H1 (cell line): ENCODE data around the gene DENND2D. TPM values are rescaled to one million over a fixed set of nuclear protein-coding genes. Genes with fewer than 3 reads are reported as not detected.

Source experiments
- CTCF ChIA-PET: fragments of 300-600 bp; sonication (Branson Sonifier 250); formaldehyde crosslinking; loops from one replicate; lab custom pipeline; 2021; ENCODE audit not compliant: partially characterized antibody; lab: Charles Lee
- POLR2A ChIA-PET: fragments of 300-600 bp; sonication (Branson Sonifier 250); formaldehyde crosslinking; loops from one replicate; lab custom pipeline; 2021; ENCODE audit warnings: inconsistent platforms; ENCODE audit not compliant: partially characterized antibody; lab: Charles Lee
- DNase-seq, 2 experiments: peaks; one replicate each; pipeline versions ENCODE4 v3.0.0 to v3.0.0-alpha.2; 2010 to 2022; ENCODE audit warnings: low spot score in 2 of 2, low read depth in 1 of 2, mixed read lengths in 1 of 2
- FAIRE-seq: peaks from 2 replicates; lab custom pipeline; 2011; peaks lifted over from hg19 to GRCh38; lab: Jason Lieb, UNC
- H2AFZ ChIP-seq: 2 replicates; pipeline ENCODE4 v1.8.1; 2012; ENCODE audit warnings: low read length, inconsistent platforms
- H2AK5ac ChIP-seq: 2 replicates; pipeline ENCODE4 v1.6.1; 2013; ENCODE audit warnings: low read depth, low read length
- H2BK120ac ChIP-seq: replicated peaks from 2 replicates; pipeline ENCODE3; 2013; ENCODE audit warnings: low read depth, low read length, inconsistent platforms
- H2BK12ac ChIP-seq: 2 replicates; pipeline ENCODE4 v1.6.1; 2013; ENCODE audit warnings: low read depth, low read length
- H2BK15ac ChIP-seq: 2 replicates; pipeline ENCODE4 v1.6.1; 2013; ENCODE audit warnings: low read length
- H2BK20ac ChIP-seq: 2 replicates; pipeline ENCODE4 v1.6.1; 2013; ENCODE audit warnings: low read length
- H2BK5ac ChIP-seq: 2 replicates; pipeline ENCODE4 v1.6.1; 2013; ENCODE audit warnings: low read depth, low read length
- H3K14ac ChIP-seq: 2 replicates; pipeline ENCODE4 v1.6.1; 2013; ENCODE audit warnings: inconsistent platforms; ENCODE audit not compliant: insufficient read length
- H3K18ac ChIP-seq: 2 replicates; pipeline ENCODE4 v1.6.1; 2013; ENCODE audit warnings: low read length; ENCODE audit errors: extremely low read depth
- H3K23ac ChIP-seq: 2 replicates; pipeline ENCODE4 v1.6.1; 2013; ENCODE audit warnings: inconsistent platforms; ENCODE audit not compliant: insufficient read length
- H3K23me2 ChIP-seq: 2 replicates; pipeline ENCODE4 v1.6.1; 2013; ENCODE audit warnings: low read depth, low read length
- H3K27ac ChIP-seq: 2 replicates; pipeline ENCODE4 v1.6.1; 2011; ENCODE audit warnings: low read depth, low read length, inconsistent platforms
- H3K27me3 ChIP-seq, 4 experiments: replicated peaks in 1 of 4; 1 replicate in 1 of 4; 2 replicates in 3 of 4; pipeline versions ENCODE4 v1.6.1 to v1.8.1; 2011 to 2013; ENCODE audit warnings: low read length in 3 of 4, mild to moderate bottlenecking in 3 of 4, inconsistent platforms in 2 of 4, mixed read lengths in 2 of 4, moderate library complexity in 1 of 4; ENCODE audit not compliant: control insufficient read depth in 3 of 4, insufficient read depth in 3 of 4; ENCODE audit errors: extremely low read depth in 1 of 4
- H3K36me3 ChIP-seq, 4 experiments: 2 replicates each; pipeline versions ENCODE4 v1.6.1 to v1.8.1; 2011 to 2013; ENCODE audit warnings: mild to moderate bottlenecking in 4 of 4, low read length in 3 of 4, moderate library complexity in 2 of 4, control low read depth in 1 of 4, inconsistent platforms in 1 of 4; ENCODE audit not compliant: insufficient read depth in 4 of 4, control insufficient read depth in 2 of 4
- H3K4ac ChIP-seq: replicated peaks from 2 replicates; pipeline ENCODE3; 2013; ENCODE audit warnings: low read length, low read depth, mixed read lengths, inconsistent platforms; ENCODE audit not compliant: insufficient read length
- H3K4me1 ChIP-seq, 4 experiments: replicated peaks in 1 of 4; 1 replicate in 1 of 4; 2 replicates in 3 of 4; pipeline versions ENCODE4 v1.6.1 to v1.8.1; 2011 to 2013; ENCODE audit warnings: low read length in 3 of 4, inconsistent platforms in 2 of 4, mixed read lengths in 1 of 4; ENCODE audit not compliant: insufficient read depth in 4 of 4, control insufficient read depth in 3 of 4
- H3K4me2 ChIP-seq, 2 experiments: 2 replicates each; pipeline versions ENCODE4 v1.6.1 to v1.8.1; 2011 to 2013; ENCODE audit warnings: low read depth in 2 of 2, low read length in 2 of 2, control low read depth in 1 of 2, inconsistent platforms in 1 of 2, mild to moderate bottlenecking in 1 of 2; ENCODE audit not compliant: insufficient read depth in 1 of 2
- H3K4me3 ChIP-seq, 4 experiments: fragments of 200-600, 300-600 bp in 1 of 4; sonication (generic), shearing (Covaris generic), sonication (Bioruptor Twin) in 1 of 4; 2 replicates each; pipeline versions ENCODE4 v1.5.1 to v1.8.1; 2011 to 2016; ENCODE audit warnings: low read length in 4 of 4, low read depth in 3 of 4, control low read depth in 2 of 4, inconsistent platforms in 2 of 4, mild to moderate bottlenecking in 2 of 4, mixed read lengths in 1 of 4, moderate library complexity in 1 of 4; ENCODE audit not compliant: insufficient read depth in 2 of 4; ENCODE audit errors: extremely low read depth in 1 of 4
- H3K56ac ChIP-seq: replicated peaks from 2 replicates; pipeline ENCODE3; 2013; ENCODE audit warnings: low read depth, mild to moderate bottlenecking, mixed read lengths, low read length, inconsistent platforms; ENCODE audit not compliant: insufficient read length
- H3K79me1 ChIP-seq: 2 replicates; pipeline ENCODE4 v1.6.1; 2013; ENCODE audit warnings: low read depth, low read length, control low read depth
- H3K79me2 ChIP-seq, 2 experiments: 2 replicates each; pipeline versions ENCODE4 v1.6.1 to v1.8.1; 2012 to 2013; ENCODE audit warnings: low read length in 2 of 2, mild to moderate bottlenecking in 2 of 2, inconsistent platforms in 1 of 2; ENCODE audit not compliant: insufficient read depth in 2 of 2, control insufficient read depth in 1 of 2
- H3K9ac ChIP-seq, 4 experiments: replicated peaks in 1 of 4; 1 replicate in 1 of 4; 2 replicates in 3 of 4; pipeline versions ENCODE4 v1.6.1 to v1.8.1; 2011 to 2013; ENCODE audit warnings: low read depth in 3 of 4, low read length in 3 of 4, control low read depth in 2 of 4, mild to moderate bottlenecking in 2 of 4, moderate library complexity in 2 of 4, inconsistent platforms in 1 of 4; ENCODE audit errors: extremely low read depth in 1 of 4
- H3K9me3 ChIP-seq, 2 experiments: 2 replicates each; pipeline versions ENCODE4 v1.6.1 to v1.8.1; 2012 to 2013; ENCODE audit warnings: mild to moderate bottlenecking in 2 of 2, moderate library complexity in 2 of 2, control low read depth in 1 of 2, inconsistent platforms in 1 of 2, low read depth in 1 of 2, low read length in 1 of 2, mixed read lengths in 1 of 2; ENCODE audit not compliant: insufficient read depth in 2 of 2
- H4K20me1 ChIP-seq, 2 experiments: replicated peaks in 1 of 2; 2 replicates each; pipeline versions ENCODE3 to v1.8.1; 2011 to 2013; ENCODE audit warnings: inconsistent platforms in 2 of 2, low read length in 2 of 2, mild to moderate bottlenecking in 1 of 2; ENCODE audit not compliant: insufficient read depth in 2 of 2, control insufficient read depth in 1 of 2
- H4K5ac ChIP-seq: 2 replicates; pipeline ENCODE4 v1.6.1; 2013; ENCODE audit warnings: low read length, low read depth, mixed read lengths, inconsistent platforms; ENCODE audit not compliant: insufficient read length
- H4K8ac ChIP-seq: 2 replicates; pipeline ENCODE4 v1.8.0; 2013; ENCODE audit warnings: mild to moderate bottlenecking, moderate library complexity, low read length, inconsistent platforms; ENCODE audit not compliant: insufficient read depth; ENCODE audit errors: extremely low read depth
- H4K91ac ChIP-seq: replicated peaks from 2 replicates; pipeline ENCODE3; 2013; ENCODE audit warnings: low read length, mixed read lengths, inconsistent platforms; ENCODE audit not compliant: insufficient read length
- RXRA ChIP-seq: IDR thresholded peaks from 2 replicates; pipeline ENCODE4 v1.6.1; 2011; ENCODE audit warnings: low read depth, mild to moderate bottlenecking, low read length, moderate library complexity; ENCODE audit not compliant: insufficient read depth
- WGBS, 2 experiments: shearing (Covaris generic) in 1 of 2; methylation state at CpG; one replicate each; pipeline versions ENCODE4 v1.1.6 to v1.1.7; 2013 to 2015; ENCODE audit warnings: low lambda C conversion rate in 2 of 2, mixed read lengths in 2 of 2, inconsistent platforms in 1 of 2, low coverage in 1 of 2, missing lambda C conversion rate in 1 of 2; ENCODE audit not compliant: insufficient replicate concordance in 2 of 2, insufficient coverage in 1 of 2, insufficient read length in 1 of 2; ENCODE audit errors: extremely low coverage in 1 of 2, missing lambda C conversion rate in 1 of 2; 5-methylcytosine and 5-hydroxymethylcytosine counted together
- polyA plus RNA-seq, 7 experiments: library from polyadenylated mRNA; depleted of rRNA in 3 of 7; stranded (reverse) in 5 of 7; unstranded in 2 of 7; fragments of >200 nt in 5 of 7; fragments of 200-250 nt in 2 of 7; gene quantifications; 1 replicate in 5 of 7; 2 replicates in 1 of 7; 4 replicates in 1 of 7; pipeline versions ENCODE4 v1.2.1 to v1.2.3, GENCODE V29; 2011 to 2013; ENCODE audit warnings: missing spikeins in 2 of 7, mixed read lengths in 2 of 7
- total RNA-seq: library from RNA; stranded (reverse); fragmentation: NEBNext Ultra II Directional; extraction: Animal tissue kit (Norgen Biotek cat#: 25700); gene quantifications from 2 replicates; pipeline ENCODE4 v1.2.1, GENCODE V29; 2021

DENND2D gene
- total and polyA plus RNA-seq, 2 of the 8 experiments (the other 6 are each of a cell fraction or from before 2014, with no cell fraction given): 0.58 to 1.6 TPM

- no peak overlapping the region for H2BK5ac ChIP-seq
- 55% methylated on average over 1 of the region's 1 CpG; no CpG with 5 or more reads in 1 of the 2 experiments for WGBS, 2 experiments
Observed at GRCh38 chr1:111236379-111236778, 35.9 kb upstream of the DENND2D start.

More at GRCh38 chr1:111236379-111236778, 35.9 kb upstream of the DENND2D start:
- Histone ChIP-seq H3K36me3 (no peaks in the 10 kb centered on the region), H2BK15ac (no peak overlapping the region), H3K9me3 (no peaks in the 10 kb centered on the region), H2BK12ac (no peak overlapping the region), H4K91ac (no peak overlapping the region), H4K20me1 (no peaks in the 10 kb centered on the region), H3K9ac (no peak overlapping the region), H2BK120ac (no peak overlapping the region), H3K23me2 (no peaks in the 10 kb centered on the region), H2AFZ (no peak overlapping the region), H3K56ac (no peak overlapping the region), H3K4ac (no peak overlapping the region), H3K4me2 (no peak overlapping the region), H3K4me1 (peaks cover 0 to 4% (median 0%) of the 10 kb centered on the region in 4 experiments; a peak in 2 of 7 replicates)
- ChIA-PET POLR2A (no interaction called here), CTCF (interaction anchor here (0.9 to 2.6 kb wide), 6 partner anchors 11 to 949 kb away, joined by 3 to 9 read pairs (median 4); no protein-coding TSS in a partner anchor)
- no peak for FAIRE-seq
- no peak for TF ChIP-seq RXRA
- TF ChIP-seq, all 59 proteins: peak for 0
- H3K18ac ChIP-seq: no peak overlapping the region
- no peak overlapping the region for H4K8ac ChIP-seq
- H3K4me3 ChIP-seq: no peak overlapping the region
- H3K27me3 ChIP-seq: no peaks in the 10 kb centered on the region; a peak in 1 of 7 replicates
- no peak overlapping the region for H3K14ac ChIP-seq
- no peak overlapping the region for H2BK20ac ChIP-seq
- H3K23ac ChIP-seq: no peak overlapping the region
- H3K27ac ChIP-seq: no peak overlapping the region
- no peaks in the 10 kb centered on the region for H3K79me1 ChIP-seq
- no peak overlapping the region for H2AK5ac ChIP-seq
- no peak for DNase-seq
- no peaks in the 10 kb centered on the region for H3K79me2 ChIP-seq
- no peak overlapping the region for H4K5ac ChIP-seq
